Measurements from ENCODE around the gene DNAH12.
"Not testable (repeated sequence)": the region's sequence is repeated elsewhere in the genome, so short reads cannot be mapped to it uniquely, and the experiment has no call there.

DNAH12 gene

DNA sequence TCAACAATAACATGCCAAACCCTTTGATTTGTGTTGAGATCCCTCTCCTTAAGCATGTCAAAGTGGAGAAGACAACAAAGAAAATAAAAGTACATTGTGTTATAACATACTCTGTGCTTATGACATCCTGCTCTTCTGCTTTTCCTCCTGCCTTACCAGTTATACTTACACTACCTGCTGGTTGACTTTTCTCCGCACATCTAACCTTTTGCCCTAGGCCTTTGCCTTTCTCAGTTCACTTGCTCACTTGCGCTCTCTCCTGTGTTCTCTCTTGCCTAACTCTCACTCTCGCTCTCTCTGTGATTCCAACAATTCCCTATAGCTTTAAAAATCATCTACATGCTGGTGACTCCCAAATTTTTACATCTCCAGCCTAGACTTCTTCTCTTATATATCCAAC, 5.7 kb downstream of the DNAH12 start:
- no peak for DNase-seq

GRCh38 chr3:57530071-57530608, 14.0 kb downstream of the DNAH12 start:
- no peak for DNase-seq

- DNase-seq = no peak
Measured at GRCh38 chr3:57518276-57518915, 25.7 kb downstream of the DNAH12 start.

- DNase-seq = no peak
Measured at GRCh38 chr3:57512166-57512565, 32.0 kb downstream of the DNAH12 start.

- DNase-seq = no peak
Measured at GRCh38 chr3:57505901-57506300, 38.2 kb downstream of the DNAH12 start.

- no peak for DNase-seq
Measured at GRCh38 chr3:57500506-57500905, 43.6 kb downstream of the DNAH12 start.

- DNase-seq = no peak
Measured at GRCh38 chr3:57497904-57498303, 46.2 kb downstream of the DNAH12 start.

DNA sequence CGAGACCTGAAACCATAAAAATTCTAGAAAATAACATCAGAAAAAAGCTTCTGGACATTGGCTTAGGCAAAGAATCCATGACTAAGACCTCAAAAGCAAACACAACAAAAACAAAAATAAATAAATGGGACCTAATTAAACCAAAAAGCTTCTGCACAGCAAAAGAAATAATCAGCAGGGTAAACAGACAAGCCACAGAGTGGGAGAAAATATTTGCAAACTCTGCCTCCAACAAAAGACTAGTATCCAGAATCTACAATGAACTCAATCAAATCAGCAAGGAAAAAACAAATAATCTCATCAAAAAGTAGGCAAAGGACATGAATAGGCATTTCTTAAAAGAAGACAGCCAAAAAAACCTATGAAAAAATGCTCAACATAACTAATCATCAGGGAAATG, 59.6 kb downstream of the DNAH12 start:
- DNase-seq = no peak

- DNase-seq = not testable (repeated sequence)
Measured at GRCh38 chr3:57477193-57477592, 67.0 kb downstream of the DNAH12 start.

GRCh38 chr3:57464801-57465200, 79.3 kb downstream of the DNAH12 start:
- no peak for DNase-seq

DNA sequence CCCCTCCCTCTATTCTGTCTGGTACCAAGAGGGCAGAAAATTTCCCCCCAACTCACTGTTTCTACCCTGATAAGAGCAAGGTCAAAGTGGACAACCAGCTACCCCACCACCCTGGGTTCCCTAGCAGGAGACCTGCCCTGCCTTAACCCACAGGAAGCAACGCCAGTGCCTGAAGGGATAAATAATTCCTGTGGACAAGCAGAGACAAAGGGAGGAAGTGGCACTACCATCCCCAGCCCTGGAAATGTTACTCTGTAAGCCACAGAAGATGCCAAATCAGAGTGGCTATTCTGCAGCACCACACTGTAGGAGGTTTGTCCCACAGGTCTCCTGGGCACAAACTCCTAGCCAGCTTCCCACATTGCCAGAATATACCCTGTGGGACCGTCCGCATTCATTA, 80.1 kb downstream of the DNAH12 start:
- DNase-seq = no peak

- no peak for DNase-seq
Measured at GRCh38 chr3:57451150-57451846, 92.8 kb downstream of the DNAH12 start.

- not testable (repeated sequence) for DNase-seq
Measured at GRCh38 chr3:57449276-57449847, 94.8 kb downstream of the DNAH12 start.

GRCh38 chr3:57448489-57448888, 95.7 kb downstream of the DNAH12 start:
- DNase-seq = not testable (repeated sequence)

DNA sequence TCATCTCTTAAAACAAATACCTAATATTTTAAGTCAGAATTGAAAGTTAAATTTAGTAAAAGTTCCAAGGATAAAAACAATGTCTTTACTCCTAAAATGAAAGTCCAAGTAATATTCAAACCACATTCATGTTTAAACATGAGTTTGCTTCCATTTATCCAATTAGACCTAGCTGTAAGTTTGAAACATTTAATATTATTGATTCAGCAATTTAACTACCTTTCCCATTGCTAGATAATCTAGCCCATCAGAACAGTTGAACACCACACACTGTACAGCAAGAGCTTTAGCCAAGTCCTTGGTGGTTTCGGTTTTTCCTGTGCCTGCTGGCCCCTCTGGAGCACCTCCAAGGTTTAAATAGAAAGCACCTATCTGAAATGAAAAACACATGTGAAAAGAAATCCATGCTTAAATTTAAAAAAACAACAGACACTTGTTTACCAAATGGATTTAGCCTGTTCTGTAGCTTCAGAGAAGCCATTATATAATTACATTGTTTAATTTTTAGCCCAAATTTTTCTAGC, 97.8 kb downstream of the DNAH12 start:
- no peak for DNase-seq

DNA sequence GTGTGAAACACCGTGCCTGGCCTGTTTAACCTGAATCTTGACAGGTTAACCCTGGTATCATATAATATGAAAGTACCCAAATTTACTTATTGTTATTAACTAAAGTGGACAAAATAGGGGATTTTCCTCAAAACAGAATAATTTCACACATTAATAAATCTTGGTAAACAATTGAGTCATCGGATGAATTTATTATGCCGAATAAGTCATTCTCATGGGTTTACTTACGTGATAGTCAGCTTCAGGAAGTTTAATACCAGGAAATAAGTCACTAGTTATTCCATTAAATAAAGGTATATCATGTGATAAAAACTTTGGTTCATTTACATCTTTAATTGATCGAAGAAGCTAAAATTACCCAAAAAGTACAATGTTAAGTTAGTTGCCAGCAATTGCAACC, 99.7 kb downstream of the DNAH12 start:
- no peak for DNase-seq

DNA sequence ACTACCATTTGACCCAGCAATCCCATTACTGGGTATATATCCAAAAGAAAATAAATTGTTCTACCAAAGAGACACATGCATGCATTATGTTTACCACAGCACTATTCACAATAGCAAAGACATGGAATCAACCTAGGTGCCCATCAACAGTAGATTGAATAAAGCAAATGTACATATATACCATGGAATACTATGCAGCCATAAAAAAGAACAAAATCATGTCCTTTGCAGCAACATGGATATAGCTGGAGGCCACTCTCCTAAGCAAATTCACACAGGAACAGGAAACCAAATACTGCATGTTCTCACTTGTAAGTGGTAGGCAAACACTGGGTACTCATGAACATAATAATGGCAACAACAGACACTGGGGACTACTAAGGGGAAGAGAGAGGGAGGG, 104.0 kb downstream of the DNAH12 start:
- not testable (repeated sequence) for DNase-seq

DNA sequence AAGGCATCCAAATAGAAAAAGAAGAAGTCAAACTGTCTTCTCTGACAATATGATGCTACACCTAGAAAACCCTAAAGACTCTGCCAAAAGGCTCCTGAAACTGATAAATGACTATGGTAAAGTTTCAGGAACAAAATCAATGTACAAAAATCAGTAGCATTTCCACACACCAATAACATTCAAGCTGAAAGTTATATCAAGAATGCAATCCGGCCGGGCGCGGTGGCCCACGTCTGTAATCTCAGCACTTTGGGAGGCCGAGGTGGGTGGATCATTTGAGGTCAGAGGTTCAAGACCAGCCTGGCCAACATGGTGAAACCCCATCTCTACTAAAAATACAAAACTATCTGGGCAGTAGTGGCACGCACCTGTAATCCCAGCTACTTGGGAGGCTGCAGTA, 105.7 kb downstream of the DNAH12 start:
- not testable (repeated sequence) for DNase-seq

- DNase-seq = no peak
Measured at GRCh38 chr3:57436195-57436761, 107.9 kb downstream of the DNAH12 start.

DNA sequence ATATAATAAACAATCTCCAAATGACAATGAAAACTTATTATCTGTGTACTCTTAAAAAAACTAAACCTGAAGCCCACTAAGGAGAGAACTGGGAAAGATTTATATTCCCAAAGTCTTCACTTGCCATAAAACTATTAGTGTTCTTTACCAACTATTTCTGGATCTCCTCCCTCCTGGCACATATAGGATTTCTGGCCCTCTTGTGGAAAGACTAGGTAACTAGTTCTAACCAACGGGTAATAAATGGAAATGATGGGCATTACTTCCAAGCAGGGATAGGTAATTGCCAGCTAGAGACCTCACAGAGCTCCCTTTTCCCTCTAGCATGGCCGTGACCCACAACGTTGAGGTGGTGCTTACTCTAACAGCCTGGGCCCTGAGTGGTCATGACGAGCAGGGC, 110.1 kb downstream of the DNAH12 start:
- DNase-seq = no peak

DNA sequence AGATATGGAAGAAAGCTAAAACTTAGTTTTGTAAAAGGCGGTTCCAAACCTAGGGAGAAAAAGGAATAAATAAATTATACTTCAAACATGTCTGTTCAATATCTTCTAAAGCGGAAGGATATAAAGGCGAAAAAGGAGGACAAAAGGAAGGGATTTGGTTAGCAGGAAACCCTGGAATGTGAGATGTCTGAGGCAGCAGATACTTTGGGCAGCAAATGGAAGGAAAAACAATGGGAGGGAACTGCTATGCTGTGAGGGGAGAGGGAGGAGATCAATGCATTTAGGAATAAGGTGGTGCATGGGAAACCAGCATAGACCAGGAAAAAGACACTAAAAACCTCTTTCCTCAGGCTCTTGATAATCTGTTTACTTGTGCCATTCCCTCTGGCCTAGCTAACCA, 120.8 kb downstream of the DNAH12 start:
- DNase-seq = no peak

- no peak for DNase-seq
Measured at GRCh38 chr3:57421336-57421735, 122.8 kb downstream of the DNAH12 start.

- no peak for DNase-seq
Measured at GRCh38 chr3:57420001-57420400, 124.1 kb downstream of the DNAH12 start.

DNA sequence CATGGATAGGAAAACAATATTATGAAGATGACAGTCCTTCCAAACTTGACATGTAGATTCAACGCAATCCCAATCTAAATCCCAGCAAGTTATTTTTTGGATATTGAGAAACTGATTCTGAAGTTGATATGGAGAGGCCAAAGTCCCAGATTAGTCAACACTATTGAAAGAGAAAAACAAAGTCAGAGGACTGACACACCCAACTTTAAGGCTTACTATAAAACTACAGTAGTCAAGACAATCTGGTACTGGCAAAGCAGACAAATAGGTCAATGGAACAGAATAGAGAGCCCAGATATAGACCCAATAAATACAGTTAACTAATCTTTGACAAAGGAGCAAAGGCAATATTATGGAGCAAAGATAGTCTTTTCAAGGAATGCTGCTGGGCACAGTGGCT, 132.4 kb downstream of the DNAH12 start:
- no peak for DNase-seq

Data from CD4-positive, alpha-beta T cell treated with Interleukin-21 for 1 hour (primary cell).